Measurements from ENCODE around the gene IKZF2. TPM values are rescaled to one million over a fixed set of nuclear protein-coding genes. Genes with fewer than 3 reads are reported as not detected.

The IKZF2 gene
- total RNA-seq, 2 experiments from 2014 or later = 24.4 to 28.7 TPM

- H3K9me3 Mint-ChIP-seq = no peaks in the 10 kb centered on the region
- no peaks in the 10 kb centered on the region for H3K27me3 Mint-ChIP-seq
- H3K27ac Mint-ChIP-seq = no peak overlapping the region
Observed at GRCh38 chr2:213187833-213188532, 36.6 kb upstream of the IKZF2 start.

GRCh38 chr2:213187386-213187785 lies 36.0 kb upstream of the IKZF2 start:
- no peak for TF ChIP-seq CTCF (IDR thresholded peaks at IDR 0.05)
- intact Hi-C loops (cut with micrococcal nuclease) = no loop called here
- no peaks in the 10 kb centered on the region for H3K27me3 Mint-ChIP-seq
- H3K4me1 Mint-ChIP-seq (ENCODE audit: low read depth) = no peaks in the 10 kb centered on the region
- H3K36me3 Mint-ChIP-seq (ENCODE audit: low read depth) = no peaks in the 10 kb centered on the region
- ATAC-seq (no peak), DNase-seq (no peak)
- no peaks in the 10 kb centered on the region for H3K9me3 Mint-ChIP-seq
- no peak overlapping the region for H3K4me3 Mint-ChIP-seq
- no peak overlapping the region for H3K27ac Mint-ChIP-seq
- POLR2A ChIA-PET = no interaction called here
- CTCF ChIA-PET = interaction anchor here (0.9 kb wide), 1 partner anchor 14 kb away, joined by 3 read pairs; no protein-coding TSS in a partner anchor

More at GRCh38 chr2:213187833-213188532, 36.6 kb upstream of the IKZF2 start:
- Mint-ChIP-seq H3K4me3 (no peak overlapping the region), H3K4me1 (ENCODE audit: low read depth) (no peaks in the 10 kb centered on the region), H3K36me3 (ENCODE audit: low read depth) (no peaks in the 10 kb centered on the region)
- intact Hi-C loops (cut with micrococcal nuclease) = no loop called here
- no peak for DNase-seq
- no peak for TF ChIP-seq CTCF (IDR thresholded peaks at IDR 0.05)
- POLR2A ChIA-PET = no interaction called here
- CTCF ChIA-PET = interaction anchor here (0.9 kb wide), 1 partner anchor 15 kb away, joined by 3 read pairs; no protein-coding TSS in a partner anchor
- no peak for ATAC-seq

GRCh38 chr2:213185147-213185822 lies 33.9 kb upstream of the IKZF2 start:
- no peak for TF ChIP-seq CTCF (IDR thresholded peaks at IDR 0.05)
- DNase-seq = no peak
- H3K9me3 Mint-ChIP-seq = no peaks in the 10 kb centered on the region
- ChIA-PET POLR2A (no interaction called here), CTCF (interaction anchor here (1.3 kb wide), 1 partner anchor 12 kb away, joined by 4 read pairs; no protein-coding TSS in a partner anchor)
- H3K27ac Mint-ChIP-seq = no peak overlapping the region
- H3K27me3 Mint-ChIP-seq = no peaks in the 10 kb centered on the region
- no peak for ATAC-seq
- no peaks in the 10 kb centered on the region for H3K36me3 Mint-ChIP-seq (ENCODE audit: low read depth)
- H3K4me1 Mint-ChIP-seq (ENCODE audit: low read depth) = no peaks in the 10 kb centered on the region
- no peak overlapping the region for H3K4me3 Mint-ChIP-seq
- intact Hi-C loops (cut with micrococcal nuclease) = no loop called here

- H3K4me1 Mint-ChIP-seq (ENCODE audit: low read depth) = no peaks in the 10 kb centered on the region
- no peaks in the 10 kb centered on the region for H3K9me3 Mint-ChIP-seq
- intact Hi-C loops (cut with micrococcal nuclease) = no loop called here
- ChIA-PET CTCF (no interaction called here), POLR2A (no interaction called here)
- no peak for TF ChIP-seq CTCF (IDR thresholded peaks at IDR 0.05)
- no peak overlapping the region for H3K4me3 Mint-ChIP-seq
- H3K27me3 Mint-ChIP-seq = no peaks in the 10 kb centered on the region
- no peaks in the 10 kb centered on the region for H3K36me3 Mint-ChIP-seq (ENCODE audit: low read depth)
- no peak for ATAC-seq
- no peak overlapping the region for H3K27ac Mint-ChIP-seq
- no peak for DNase-seq
Observed at GRCh38 chr2:213181712-213182111, 30.3 kb upstream of the IKZF2 start.

- no peaks in the 10 kb centered on the region for H3K27me3 Mint-ChIP-seq
- H3K4me1 Mint-ChIP-seq (ENCODE audit: low read depth) = no peaks in the 10 kb centered on the region
- ATAC-seq (no peak), DNase-seq (no peak)
- intact Hi-C loops (cut with micrococcal nuclease) = no loop called here
- H3K4me3 Mint-ChIP-seq = no peak overlapping the region
- POLR2A ChIA-PET = no interaction called here
- no peak for TF ChIP-seq CTCF (IDR thresholded peaks at IDR 0.05)
- H3K9me3 Mint-ChIP-seq = no peaks in the 10 kb centered on the region
- H3K27ac Mint-ChIP-seq = no peak overlapping the region
- CTCF ChIA-PET = no interaction called here
- H3K36me3 Mint-ChIP-seq (ENCODE audit: low read depth) = no peaks in the 10 kb centered on the region
Observed at GRCh38 chr2:213177679-213178078, 26.3 kb upstream of the IKZF2 start.

Measured in activated CD8-positive, alpha-beta T cell treated with anti-CD3 and anti-CD28 coated beads for 36 hours (primary cell).